ENCODE data around the gene TMEM150B. TPM values are rescaled to one million over a fixed set of nuclear protein-coding genes. Genes with fewer than 3 reads are reported as not detected.

TMEM150B gene
- total and polyA plus RNA-seq, 2 donors (not counting 1 experiment from before 2014, with no cell fraction given) = not detected

DNA sequence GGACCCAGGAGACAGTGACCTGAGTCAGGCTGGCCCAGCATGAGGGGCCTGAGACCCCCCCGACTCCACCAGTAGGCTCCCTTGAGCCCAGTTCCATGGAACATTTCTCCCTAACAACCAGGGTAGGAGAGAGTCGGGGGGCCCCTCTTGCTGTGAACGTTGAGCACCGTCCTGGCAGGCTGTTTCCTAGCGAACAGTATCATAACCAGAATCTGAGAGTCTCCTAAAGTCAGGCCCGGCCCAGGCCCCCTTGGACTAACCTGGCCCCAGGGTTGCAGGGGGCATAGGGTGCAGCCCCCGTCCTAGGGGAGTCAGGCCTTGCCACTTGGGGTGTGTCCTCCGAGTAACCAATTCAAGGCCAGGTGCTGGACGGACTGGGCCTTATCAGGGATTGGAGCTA lies 13.7 kb downstream of the TMEM150B start:
- Histone ChIP-seq H4K20me1 (ENCODE audit: control insufficient read depth, extremely low read depth, insufficient read depth, low read length) (no peaks in the 10 kb centered on the region), H3K4me2 (ENCODE audit: extremely low read depth, insufficient read depth, low read length) (no peak overlapping the region), H3K4me1 (ENCODE audit: control insufficient read depth, extremely low read depth, insufficient read depth, low read length) (no peaks in the 10 kb centered on the region), H3K36me3 (ENCODE audit: control insufficient read depth, insufficient read depth, low read length) (peaks cover 2% of the 10 kb centered on the region), H3K9me3 (ENCODE audit: control insufficient read depth, insufficient read depth, low read depth, low read length) (no peaks in the 10 kb centered on the region), H3K27ac (ENCODE audit: insufficient read depth, low read length) (no peak overlapping the region), H3K79me2 (ENCODE audit: control insufficient read depth, insufficient read depth, low read length) (no peaks in the 10 kb centered on the region), H3K9ac (ENCODE audit: insufficient read depth, low read length) (no peak overlapping the region), H2AFZ (ENCODE audit: low read length) (no peak overlapping the region), H3K27me3 (ENCODE audit: control insufficient read depth, insufficient read depth, low read length) (no peaks in the 10 kb centered on the region), H3K4me3 (replicated peaks in 1 of 4; ENCODE audit: control extremely low read depth in 1 of 4, insufficient read depth in 1 of 4, low read depth in 3 of 4, low read length in 4 of 4) (no peak overlapping the region)
- TF ChIP-seq EZH2 (IDR thresholded peaks at IDR 0.05; ENCODE audit: low read length, missing control alignments) = no peak
- TF ChIP-seq, protein P1, sequence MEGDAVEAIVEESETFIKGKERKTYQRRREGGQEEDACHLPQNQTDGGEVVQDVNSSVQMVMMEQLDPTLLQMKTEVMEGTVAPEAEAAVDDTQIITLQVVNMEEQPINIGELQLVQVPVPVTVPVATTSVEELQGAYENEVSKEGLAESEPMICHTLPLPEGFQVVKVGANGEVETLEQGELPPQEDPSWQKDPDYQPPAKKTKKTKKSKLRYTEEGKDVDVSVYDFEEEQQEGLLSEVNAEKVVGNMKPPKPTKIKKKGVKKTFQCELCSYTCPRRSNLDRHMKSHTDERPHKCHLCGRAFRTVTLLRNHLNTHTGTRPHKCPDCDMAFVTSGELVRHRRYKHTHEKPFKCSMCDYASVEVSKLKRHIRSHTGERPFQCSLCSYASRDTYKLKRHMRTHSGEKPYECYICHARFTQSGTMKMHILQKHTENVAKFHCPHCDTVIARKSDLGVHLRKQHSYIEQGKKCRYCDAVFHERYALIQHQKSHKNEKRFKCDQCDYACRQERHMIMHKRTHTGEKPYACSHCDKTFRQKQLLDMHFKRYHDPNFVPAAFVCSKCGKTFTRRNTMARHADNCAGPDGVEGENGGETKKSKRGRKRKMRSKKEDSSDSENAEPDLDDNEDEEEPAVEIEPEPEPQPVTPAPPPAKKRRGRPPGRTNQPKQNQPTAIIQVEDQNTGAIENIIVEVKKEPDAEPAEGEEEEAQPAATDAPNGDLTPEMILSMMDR (conservative IDR thresholded peaks at IDR 0.05 in 1 of 2, IDR thresholded peaks at IDR 0.05 in 1 of 2; ENCODE audit: low read depth in 1 of 2, low read length in 2 of 2) = no peak
- no peak for DNase-seq (ENCODE audit: low read depth in 2 of 2)

DNA sequence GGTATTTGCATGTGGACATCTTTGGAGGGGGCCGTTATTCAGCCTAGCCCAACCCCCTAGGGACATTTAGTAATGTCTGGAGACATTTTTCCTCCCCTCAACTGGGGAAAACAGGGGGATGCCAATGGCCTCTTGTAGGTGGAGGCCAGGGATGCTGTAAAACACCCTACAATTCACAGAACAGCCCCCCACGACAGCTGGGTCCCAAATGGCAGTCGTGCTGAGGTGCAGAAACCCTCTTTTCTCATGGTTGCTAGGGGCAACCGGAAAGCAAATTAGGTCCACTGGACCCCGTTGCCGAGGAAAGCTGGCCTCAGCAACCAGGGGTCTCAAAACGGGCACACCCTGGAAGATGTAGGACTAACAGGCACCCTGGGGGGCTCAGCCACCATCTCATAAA lies 14.6 kb downstream of the TMEM150B start:
- H3K4me3 ChIP-seq (replicated peaks in 1 of 4; ENCODE audit: control extremely low read depth in 1 of 4, insufficient read depth in 1 of 4, low read depth in 3 of 4, low read length in 4 of 4) = no peak overlapping the region
- no peak overlapping the region for H3K9ac ChIP-seq (ENCODE audit: insufficient read depth, low read length)
- peaks cover 5% of the 10 kb centered on the region for H3K36me3 ChIP-seq (ENCODE audit: control insufficient read depth, insufficient read depth, low read length)
- no peaks in the 10 kb centered on the region for H3K4me1 ChIP-seq (ENCODE audit: control insufficient read depth, extremely low read depth, insufficient read depth, low read length)
- TF ChIP-seq, protein P1 (conservative IDR thresholded peaks at IDR 0.05 in 1 of 2, IDR thresholded peaks at IDR 0.05 in 1 of 2; ENCODE audit: low read depth in 1 of 2, low read length in 2 of 2) = no peak
- no peak for TF ChIP-seq EZH2 (IDR thresholded peaks at IDR 0.05; ENCODE audit: low read length, missing control alignments)
- DNase-seq (ENCODE audit: low read depth in 2 of 2) = no peak
- H3K79me2 ChIP-seq (ENCODE audit: control insufficient read depth, insufficient read depth, low read length) = no peaks in the 10 kb centered on the region
- no peaks in the 10 kb centered on the region for H3K27me3 ChIP-seq (ENCODE audit: control insufficient read depth, insufficient read depth, low read length)
- no peak overlapping the region for H3K4me2 ChIP-seq (ENCODE audit: extremely low read depth, insufficient read depth, low read length)
- H3K9me3 ChIP-seq (ENCODE audit: control insufficient read depth, insufficient read depth, low read depth, low read length) = no peaks in the 10 kb centered on the region
- H2AFZ ChIP-seq (ENCODE audit: low read length) = no peak overlapping the region
- H4K20me1 ChIP-seq (ENCODE audit: control insufficient read depth, extremely low read depth, insufficient read depth, low read length) = no peaks in the 10 kb centered on the region
- no peak overlapping the region for H3K27ac ChIP-seq (ENCODE audit: insufficient read depth, low read length)

DNA sequence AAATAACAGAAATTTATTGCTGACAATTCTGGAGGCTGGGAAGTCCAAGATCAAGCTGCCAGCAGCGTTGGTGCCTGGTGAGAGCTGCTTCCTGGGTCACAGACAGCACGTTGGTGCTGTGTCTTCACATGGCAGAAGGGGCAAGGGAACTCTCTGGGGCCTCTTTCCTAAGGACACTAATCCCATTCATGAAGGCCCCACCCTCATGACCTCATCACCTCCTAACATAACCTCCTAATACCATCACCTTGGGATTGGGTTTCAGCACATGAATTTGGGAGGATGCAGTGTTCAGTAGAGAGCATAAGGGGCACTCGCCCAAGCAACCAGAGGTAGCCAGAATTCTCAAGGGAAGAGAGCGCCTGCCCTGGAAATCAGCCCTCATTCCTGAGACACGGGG lies 15.7 kb downstream of the TMEM150B start:
- no peak for DNase-seq (ENCODE audit: low read depth in 2 of 2)
- no peaks in the 10 kb centered on the region for H3K79me2 ChIP-seq (ENCODE audit: control insufficient read depth, insufficient read depth, low read length)
- no peaks in the 10 kb centered on the region for H3K27me3 ChIP-seq (ENCODE audit: control insufficient read depth, insufficient read depth, low read length)
- no peak overlapping the region for H2AFZ ChIP-seq (ENCODE audit: low read length)
- no peak overlapping the region for H3K9ac ChIP-seq (ENCODE audit: insufficient read depth, low read length)
- H3K36me3 ChIP-seq (ENCODE audit: control insufficient read depth, insufficient read depth, low read length) = peaks cover 5% of the 10 kb centered on the region
- TF ChIP-seq, protein P1 (conservative IDR thresholded peaks at IDR 0.05 in 1 of 2, IDR thresholded peaks at IDR 0.05 in 1 of 2; ENCODE audit: low read depth in 1 of 2, low read length in 2 of 2) = no peak
- no peak for TF ChIP-seq EZH2 (IDR thresholded peaks at IDR 0.05; ENCODE audit: low read length, missing control alignments)
- no peak overlapping the region for H3K4me2 ChIP-seq (ENCODE audit: extremely low read depth, insufficient read depth, low read length)
- H4K20me1 ChIP-seq (ENCODE audit: control insufficient read depth, extremely low read depth, insufficient read depth, low read length) = no peaks in the 10 kb centered on the region
- H3K4me1 ChIP-seq (ENCODE audit: control insufficient read depth, extremely low read depth, insufficient read depth, low read length) = no peaks in the 10 kb centered on the region
- H3K9me3 ChIP-seq (ENCODE audit: control insufficient read depth, insufficient read depth, low read depth, low read length) = no peaks in the 10 kb centered on the region
- H3K27ac ChIP-seq (ENCODE audit: insufficient read depth, low read length) = no peak overlapping the region
- H3K4me3 ChIP-seq (replicated peaks in 1 of 4; ENCODE audit: control extremely low read depth in 1 of 4, insufficient read depth in 1 of 4, low read depth in 3 of 4, low read length in 4 of 4) = no peak overlapping the region

All from fibroblast of lung (primary cell).